H1 (cell line): ENCODE results near the gene RAB5A. TPM values are rescaled to one million over a fixed set of nuclear protein-coding genes. Genes with fewer than 3 reads are reported as not detected.

Source experiments
- EGR1 ChIP-seq: IDR thresholded peaks from 2 replicates; pipeline ENCODE4 v1.6.1; 2011; ENCODE audit warnings: low read depth, low read length, borderline replicate concordance
- EP300 ChIP-seq, 2 experiments: IDR thresholded peaks; 1 replicate in 1 of 2; 2 replicates in 1 of 2; pipeline ENCODE4 v1.6.1; 2011 to 2012; ENCODE audit warnings: low read depth in 2 of 2, low read length in 2 of 2, mild to moderate bottlenecking in 2 of 2, borderline replicate concordance in 1 of 2, inconsistent platforms in 1 of 2, moderate library complexity in 1 of 2
- JUN ChIP-seq: IDR thresholded peaks from 2 replicates; pipeline ENCODE4 v1.6.1; 2011; ENCODE audit warnings: low read depth, mild to moderate bottlenecking, improper control_type of control experiment, low read length
- TBP ChIP-seq: IDR thresholded peaks from 2 replicates; pipeline ENCODE4 v1.6.1; 2011; ENCODE audit warnings: low read depth, low read length, improper control_type of control experiment
- TEAD4 ChIP-seq: IDR thresholded peaks from 2 replicates; pipeline ENCODE4 v1.6.1; 2012; ENCODE audit warnings: low read depth, low read length, inconsistent platforms, mixed read lengths
- polyA plus RNA-seq, 7 experiments: library from polyadenylated mRNA; depleted of rRNA in 3 of 7; stranded (reverse) in 5 of 7; unstranded in 2 of 7; fragments of >200 nt in 5 of 7; fragments of 200-250 nt in 2 of 7; gene quantifications; 1 replicate in 5 of 7; 2 replicates in 1 of 7; 4 replicates in 1 of 7; pipeline versions ENCODE4 v1.2.1 to v1.2.3, GENCODE V29; 2011 to 2013; ENCODE audit warnings: missing spikeins in 2 of 7, mixed read lengths in 2 of 7
- total RNA-seq: library from RNA; stranded (reverse); fragmentation: NEBNext Ultra II Directional; extraction: Animal tissue kit (Norgen Biotek cat#: 25700); gene quantifications from 2 replicates; pipeline ENCODE4 v1.2.1, GENCODE V29; 2021

RAB5A gene
- total and polyA plus RNA-seq, 2 of the 8 experiments (the other 6 are each of a cell fraction or from before 2014, with no cell fraction given) = 22.4 to 77.7 TPM

DNA sequence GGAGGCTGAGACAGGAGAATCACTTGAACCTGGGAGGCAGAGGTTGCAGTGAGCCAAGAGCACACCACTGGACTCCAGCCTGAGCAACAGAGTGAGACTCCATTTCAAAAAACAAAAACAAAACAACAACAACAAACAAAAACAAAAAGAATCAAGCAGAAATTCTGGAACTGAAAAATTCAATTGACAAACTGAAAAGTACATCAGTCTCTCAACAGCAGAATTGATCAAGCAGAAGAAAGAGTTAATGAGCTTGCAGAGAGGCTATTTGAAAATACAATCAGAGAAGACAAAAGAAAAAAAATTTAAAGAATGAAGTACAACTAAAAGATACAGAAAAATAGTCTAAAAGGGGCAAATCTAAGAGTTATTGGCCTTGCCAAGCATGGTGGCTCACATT, 35.4 kb upstream of the RAB5A start (continued):
- TF ChIP-seq JUN = no peak
- no peak for TF ChIP-seq TEAD4
- TF ChIP-seq TBP = no peak
- TF ChIP-seq EGR1 = no peak
- no peak for TF ChIP-seq EP300 (IDR thresholded peaks at IDR 0.05; ENCODE audit: borderline replicate concordance in 1 of 2, low read depth in 2 of 2, low read length in 2 of 2)
